ENCODE measurements around the gene DRD2.

DNA sequence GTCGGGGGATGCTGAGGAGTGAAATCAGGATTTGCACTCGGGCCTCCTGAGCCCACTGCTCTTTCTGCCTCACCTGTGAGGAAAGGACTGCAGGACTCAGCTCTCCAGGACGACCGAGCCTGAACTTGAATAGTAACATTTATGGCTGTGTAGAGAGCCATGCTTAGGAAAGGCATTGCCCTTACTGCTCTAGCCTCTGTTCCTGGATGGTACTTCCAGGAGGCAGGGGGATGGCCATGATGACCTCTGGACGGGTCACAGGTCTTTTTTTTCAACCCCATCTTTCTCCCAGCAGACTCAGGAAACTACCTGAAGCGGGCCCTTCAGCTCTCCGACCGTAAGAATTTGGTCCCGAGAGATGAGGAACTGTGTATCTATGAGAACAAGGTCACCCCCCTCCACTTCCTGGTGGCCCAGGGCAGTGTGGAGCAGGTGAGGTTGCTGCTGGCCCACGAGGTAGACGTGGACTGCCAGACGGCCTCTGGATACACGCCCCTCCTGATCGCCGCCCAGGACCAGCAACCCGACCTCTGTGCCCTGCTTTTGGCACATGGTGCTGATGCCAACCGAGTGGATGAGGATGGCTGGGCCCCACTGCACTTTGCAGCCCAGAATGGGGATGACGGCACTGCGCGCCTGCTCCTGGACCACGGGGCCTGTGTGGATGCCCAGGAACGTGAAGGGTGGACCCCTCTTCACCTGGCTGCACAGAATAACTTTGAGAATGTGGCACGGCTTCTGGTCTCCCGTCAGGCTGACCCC, 76.3 kb downstream of the DRD2 start:
- TF ChIP-seq, protein P1, sequence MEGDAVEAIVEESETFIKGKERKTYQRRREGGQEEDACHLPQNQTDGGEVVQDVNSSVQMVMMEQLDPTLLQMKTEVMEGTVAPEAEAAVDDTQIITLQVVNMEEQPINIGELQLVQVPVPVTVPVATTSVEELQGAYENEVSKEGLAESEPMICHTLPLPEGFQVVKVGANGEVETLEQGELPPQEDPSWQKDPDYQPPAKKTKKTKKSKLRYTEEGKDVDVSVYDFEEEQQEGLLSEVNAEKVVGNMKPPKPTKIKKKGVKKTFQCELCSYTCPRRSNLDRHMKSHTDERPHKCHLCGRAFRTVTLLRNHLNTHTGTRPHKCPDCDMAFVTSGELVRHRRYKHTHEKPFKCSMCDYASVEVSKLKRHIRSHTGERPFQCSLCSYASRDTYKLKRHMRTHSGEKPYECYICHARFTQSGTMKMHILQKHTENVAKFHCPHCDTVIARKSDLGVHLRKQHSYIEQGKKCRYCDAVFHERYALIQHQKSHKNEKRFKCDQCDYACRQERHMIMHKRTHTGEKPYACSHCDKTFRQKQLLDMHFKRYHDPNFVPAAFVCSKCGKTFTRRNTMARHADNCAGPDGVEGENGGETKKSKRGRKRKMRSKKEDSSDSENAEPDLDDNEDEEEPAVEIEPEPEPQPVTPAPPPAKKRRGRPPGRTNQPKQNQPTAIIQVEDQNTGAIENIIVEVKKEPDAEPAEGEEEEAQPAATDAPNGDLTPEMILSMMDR (IDR thresholded peaks at IDR 0.05; ENCODE audit: poor library complexity): no peak
- no peak for TF ChIP-seq EZH2 (IDR thresholded peaks at IDR 0.05; ENCODE audit: borderline replicate concordance)
